ENCODE results near the gene TEX54.
"Not testable (repeated sequence)": the region's sequence is repeated elsewhere in the genome, so short reads cannot be mapped to it uniquely, and the experiment has no call there.

TEX54 gene

GRCh38 chr11:62830904-62831519, 1.6 kb downstream of the TEX54 start:
- DNase-seq, result no peak

GRCh38 chr11:62828130-62828529, 4.5 kb downstream of the TEX54 start:
- not testable (repeated sequence) for DNase-seq

DNA sequence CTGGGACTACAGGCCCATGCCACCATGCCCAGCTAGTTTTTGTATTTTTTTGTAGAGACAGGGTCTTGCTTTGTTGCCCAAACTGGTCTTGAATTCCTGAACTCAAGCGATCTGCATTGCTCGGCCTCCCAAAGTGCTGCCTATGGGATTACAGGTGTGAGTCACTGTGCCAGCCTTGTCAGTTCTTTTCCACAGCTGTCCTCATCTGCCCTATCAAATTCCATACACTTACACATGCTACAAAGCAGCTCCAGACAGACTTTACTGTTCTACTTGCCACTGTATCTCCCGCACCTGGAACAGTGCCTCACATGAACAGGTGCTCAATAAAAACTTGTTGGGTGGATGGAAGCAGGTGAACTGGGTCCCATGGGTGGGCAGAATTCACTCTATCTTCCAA, 9.0 kb downstream of the TEX54 start:
- no peak for DNase-seq

DNA sequence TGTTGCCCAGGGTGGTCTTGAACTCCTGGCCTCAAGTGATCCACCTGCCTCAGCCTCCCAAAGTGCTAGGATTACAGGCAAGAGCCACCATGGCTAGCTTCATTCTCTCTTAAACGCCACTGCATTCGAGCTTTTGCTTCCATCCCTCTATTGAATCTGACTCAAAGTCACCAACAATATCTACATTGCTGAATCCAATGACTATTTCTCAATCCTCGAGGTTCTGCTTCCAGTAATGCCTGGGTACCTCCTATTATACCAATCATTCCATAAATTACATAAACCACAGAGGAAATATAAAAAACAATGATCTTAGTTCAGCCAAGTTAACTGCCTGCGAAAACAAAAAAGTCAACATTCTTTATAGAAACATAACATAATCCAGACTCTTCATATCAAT, 15.5 kb downstream of the TEX54 start:
- no peak for DNase-seq

- DNase-seq, result no peak
Observed at GRCh38 chr11:62816557-62816956, 16.1 kb downstream of the TEX54 start.

DNA sequence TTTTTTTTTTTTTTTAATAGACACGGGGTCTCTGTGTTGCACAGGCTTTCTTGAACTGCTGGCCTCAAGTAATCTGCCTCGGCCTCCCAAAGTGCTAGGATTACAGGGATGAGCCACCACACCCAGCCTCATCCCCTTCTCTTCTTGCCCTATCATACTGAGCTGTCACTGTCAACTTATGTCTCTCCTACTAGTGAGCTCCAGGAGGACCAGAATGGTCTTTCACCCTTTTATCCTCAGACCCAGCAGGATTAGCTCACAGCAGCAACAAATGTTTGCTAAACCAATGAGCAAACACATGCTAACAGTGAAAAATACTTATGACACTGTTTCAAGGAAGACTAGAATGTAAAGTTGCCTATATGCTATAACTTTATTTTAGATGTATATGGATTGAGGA, 21.0 kb downstream of the TEX54 start:
- no peak for DNase-seq

DNA sequence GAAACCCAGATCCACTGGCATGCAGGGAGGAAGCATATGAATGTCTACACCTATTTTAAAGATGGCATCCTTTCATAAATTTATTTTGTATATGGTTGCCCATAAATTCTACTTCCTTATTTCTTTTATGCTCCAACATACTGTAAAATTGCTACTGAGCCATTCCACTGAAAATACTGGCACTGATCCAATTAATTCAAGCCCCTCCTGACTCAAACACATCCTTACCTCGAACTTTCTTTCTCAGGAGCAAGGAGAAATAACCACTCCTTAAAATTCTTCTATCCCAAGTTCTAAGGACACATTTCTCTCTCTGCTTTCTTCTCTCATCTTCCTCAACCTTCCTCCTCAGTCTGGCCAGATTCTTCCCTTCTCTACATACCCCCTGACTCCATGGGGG, 21.9 kb downstream of the TEX54 start:
- no peak for DNase-seq

DNA sequence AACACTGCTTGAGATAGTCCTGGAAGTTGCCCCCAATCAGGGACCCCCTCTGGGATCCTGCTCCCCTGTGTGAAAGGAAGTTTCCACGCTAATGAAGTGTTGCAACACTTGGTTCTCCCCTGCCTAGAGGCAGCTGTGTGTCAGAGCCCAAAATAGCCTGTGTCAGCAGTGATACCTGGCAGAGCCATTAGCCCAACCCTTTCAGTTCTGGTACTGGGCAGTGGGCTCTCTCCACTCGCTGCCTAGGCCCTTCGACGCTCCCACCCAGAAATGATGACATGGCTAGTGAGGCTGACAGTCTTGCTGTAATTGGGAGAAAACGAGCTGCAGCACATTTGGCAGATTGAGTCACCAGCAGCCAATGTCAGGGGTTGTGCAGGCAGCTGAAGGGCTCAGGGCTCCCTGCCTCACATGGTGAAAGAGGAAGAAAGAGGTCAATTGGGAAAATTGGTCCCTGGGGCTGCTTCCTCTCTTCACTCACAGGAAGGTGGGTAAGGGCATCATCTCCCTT, 26.0 kb downstream of the TEX54 start:
- peak; percentile 71 for DNase-seq

DNA sequence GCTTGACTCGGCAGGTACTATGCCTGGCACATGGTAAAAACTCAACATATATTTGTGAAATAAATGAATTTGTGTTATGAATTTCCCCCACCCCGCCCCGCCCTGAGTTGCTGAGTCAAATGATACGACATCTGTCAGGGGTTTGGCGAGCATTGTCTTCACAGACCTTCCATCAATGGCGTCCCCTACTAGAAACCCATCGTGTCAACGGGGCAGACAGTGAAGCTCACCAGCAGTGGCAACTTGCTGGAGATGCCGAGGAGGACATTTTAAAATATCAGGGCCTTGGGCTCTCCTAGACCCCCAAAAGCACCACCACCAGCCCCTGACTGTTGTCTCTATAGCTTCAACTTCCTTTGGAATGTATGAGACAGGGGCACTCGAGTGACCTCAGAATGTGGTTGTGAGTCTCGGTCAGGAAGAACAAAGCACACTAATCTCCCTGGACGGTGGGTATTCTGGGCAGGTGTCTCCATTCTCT, 26.6 kb downstream of the TEX54 start:
- DNase-seq, result no peak

DNA sequence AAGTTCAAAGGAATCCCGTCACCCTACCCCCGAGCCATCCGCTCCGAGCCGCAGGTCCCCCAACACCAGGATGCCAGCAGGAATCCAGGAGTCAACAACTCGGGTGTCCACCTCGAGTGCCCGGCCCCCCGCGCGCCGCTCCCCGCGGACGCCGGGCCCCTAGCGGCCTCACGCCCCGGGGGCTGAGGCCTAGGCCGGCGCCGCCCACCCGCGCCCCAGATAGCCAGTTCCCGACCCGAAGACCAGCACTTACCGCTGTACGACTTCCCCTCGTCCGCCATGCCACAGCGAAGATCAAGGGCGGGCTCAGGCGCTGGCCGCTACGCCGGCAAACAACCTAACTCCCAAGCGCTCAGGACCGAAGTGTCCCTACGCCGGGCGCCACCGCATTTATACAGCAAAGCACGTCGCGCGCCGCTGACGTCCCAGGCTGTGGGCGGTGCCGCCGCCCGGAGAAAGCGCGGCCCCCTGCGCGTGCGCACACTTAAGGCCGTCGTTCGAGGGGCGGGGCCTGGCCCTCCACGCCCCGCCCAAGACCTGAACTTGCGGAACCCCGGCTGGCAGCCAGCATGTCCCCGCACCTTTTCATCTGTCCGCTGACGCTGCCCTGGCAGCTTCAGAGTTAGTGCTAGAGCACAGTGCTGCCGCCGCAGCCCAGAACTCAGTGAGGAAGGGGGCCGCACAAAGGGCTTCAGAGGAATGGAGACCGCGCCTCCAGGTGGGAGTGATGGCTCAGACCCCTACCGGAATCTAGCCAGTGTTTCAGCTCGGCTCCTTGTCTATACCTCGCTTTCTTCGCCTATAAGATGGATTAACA, 27.4 kb downstream of the TEX54 start, which contains the start of gene NXF1:
TSS of gene NXF1 (minus strand) at position 365 of the 817 bp plus-strand sequence. CDS start at position 281, 84 bp downstream.
- peak; percentile 97 for DNase-seq

- DNase-seq, result no peak
Observed at GRCh38 chr11:62804310-62805075, 28.1 kb downstream of the TEX54 start.

DNA sequence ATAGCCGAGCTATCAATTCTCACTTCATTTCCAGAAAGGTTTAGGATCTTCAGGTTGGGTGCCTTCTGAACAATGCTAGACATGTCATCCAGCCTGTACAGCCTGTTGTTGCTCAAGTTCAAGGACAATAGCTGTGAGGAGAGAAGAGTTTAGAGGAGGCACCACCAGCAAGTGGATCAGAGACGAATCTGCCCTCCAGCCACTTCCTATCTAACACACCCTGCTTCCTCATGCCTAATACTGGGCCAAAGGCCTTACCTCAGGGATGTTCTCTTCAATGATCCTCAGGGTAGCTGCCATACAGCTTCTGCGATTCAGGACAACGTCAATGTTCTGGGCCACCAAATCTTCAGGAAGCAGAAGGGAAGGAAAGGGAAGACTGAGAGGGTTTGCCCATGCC, 31.6 kb downstream of the TEX54 start:
- no peak for DNase-seq

DNA sequence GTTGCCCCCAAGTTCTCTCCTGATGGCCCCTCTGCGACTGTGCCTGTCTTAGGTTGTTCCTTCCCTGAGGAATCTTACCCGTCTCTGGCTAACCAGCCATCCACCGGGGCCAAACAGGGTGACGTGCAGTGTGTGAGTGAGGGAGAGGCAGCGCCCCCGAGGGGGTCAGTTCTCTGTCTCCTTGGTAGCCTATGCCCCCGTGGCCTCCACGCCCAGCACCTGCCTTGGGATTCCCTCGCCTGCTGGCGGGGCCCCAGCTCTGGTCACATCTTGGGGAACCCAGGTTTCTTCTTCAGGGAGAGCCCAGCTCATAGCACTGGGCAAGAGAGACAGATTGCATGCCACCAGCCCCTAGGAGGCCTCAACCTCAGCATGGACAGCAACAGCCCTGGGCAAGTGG, 33.2 kb downstream of the TEX54 start:
- DNase-seq, result no peak

GRCh38 chr11:62796281-62796680, 36.4 kb downstream of the TEX54 start:
- peak; percentile 73 for DNase-seq

DNA sequence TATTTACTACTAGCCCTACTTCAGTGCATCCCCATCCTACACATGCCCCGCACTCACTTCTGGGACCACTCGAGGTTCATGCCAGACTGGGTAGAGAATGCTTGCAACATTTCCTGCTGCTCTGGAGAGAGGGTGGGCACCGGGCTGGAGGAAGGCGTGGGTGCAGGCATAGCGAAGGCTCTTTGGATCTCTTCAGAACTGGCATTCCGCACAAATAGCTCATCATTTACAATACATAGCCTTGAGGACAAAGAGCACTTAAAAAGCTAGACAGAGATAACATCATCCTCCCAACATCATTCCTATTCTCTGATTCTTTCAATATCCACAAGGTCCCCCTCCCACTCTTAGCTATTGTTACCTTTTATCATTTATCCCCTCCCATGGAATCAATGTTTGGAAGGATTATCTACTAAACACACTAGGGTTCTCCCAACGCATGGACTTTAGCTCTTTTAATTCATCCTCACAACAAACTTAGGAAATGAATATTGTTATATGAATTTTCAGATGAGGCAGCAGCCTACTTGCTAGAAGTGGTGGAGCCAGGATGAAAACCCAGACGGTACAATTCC, 38.4 kb downstream of the TEX54 start:
- peak; percentile 76 for DNase-seq

- DNase-seq, result peak; percentile 91
Observed at GRCh38 chr11:62792202-62792575, 40.5 kb downstream of the TEX54 start.

DNA sequence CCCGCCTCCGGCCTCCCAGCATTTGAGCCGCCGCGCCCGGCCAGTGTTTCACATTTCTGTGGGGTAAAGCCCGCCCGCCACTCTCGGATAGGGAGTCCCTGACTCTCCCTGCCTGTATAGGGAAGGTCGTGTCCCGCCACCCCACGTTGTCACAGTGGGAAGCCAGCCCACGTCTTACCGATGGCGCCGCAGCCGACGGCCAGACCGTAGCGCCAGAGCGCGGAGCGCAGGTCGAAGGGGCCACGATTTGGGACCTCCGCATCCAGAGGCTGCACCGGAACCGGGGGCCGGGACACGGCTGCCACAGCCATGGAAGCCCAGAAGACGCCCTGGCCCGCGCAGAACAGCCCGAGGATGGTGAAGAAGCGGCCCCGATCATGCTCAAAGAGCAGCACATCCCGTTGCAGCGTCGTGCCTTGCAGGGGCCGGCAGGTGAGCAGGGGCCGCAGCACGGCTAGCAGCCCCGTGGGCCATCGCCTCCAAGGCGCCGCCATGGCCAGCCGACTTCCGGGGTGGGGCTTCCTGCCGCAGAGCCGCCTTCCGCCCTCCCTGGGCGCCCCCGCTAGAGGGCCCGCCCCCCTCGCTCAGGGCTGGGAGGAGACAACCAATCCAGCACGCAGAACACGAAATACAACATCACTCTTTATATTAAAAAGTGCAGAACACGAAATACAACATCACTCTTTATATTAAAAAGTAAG, 41.0 kb downstream of the TEX54 start, which contains the start of gene TMEM223:
TSS of gene TMEM223 (minus strand) at position 506 of the 701 bp plus-strand sequence. CDS start at position 494, 12 bp downstream.
- DNase-seq, result peak; percentile 95

DNA sequence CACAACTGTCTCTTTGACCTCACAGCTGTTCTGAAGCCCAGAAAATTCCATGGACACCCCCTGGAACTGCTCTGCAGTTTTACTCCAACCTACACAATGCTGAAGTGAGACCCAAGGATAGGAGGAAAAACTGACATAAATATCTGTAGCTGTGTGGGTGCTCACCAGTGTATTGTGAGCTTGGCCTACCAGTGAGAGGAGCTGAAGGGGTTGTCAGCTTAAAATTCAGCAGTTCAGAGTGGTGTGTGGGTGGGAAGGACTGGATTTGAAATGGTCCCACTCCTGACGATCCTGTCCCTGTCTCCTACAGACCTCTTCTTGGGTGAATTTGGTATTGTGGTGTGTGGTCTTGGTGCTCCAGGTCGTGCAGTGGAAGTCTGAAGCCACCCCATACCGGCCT, 43.1 kb downstream of the TEX54 start:
- peak; percentile 35 for DNase-seq

DNA sequence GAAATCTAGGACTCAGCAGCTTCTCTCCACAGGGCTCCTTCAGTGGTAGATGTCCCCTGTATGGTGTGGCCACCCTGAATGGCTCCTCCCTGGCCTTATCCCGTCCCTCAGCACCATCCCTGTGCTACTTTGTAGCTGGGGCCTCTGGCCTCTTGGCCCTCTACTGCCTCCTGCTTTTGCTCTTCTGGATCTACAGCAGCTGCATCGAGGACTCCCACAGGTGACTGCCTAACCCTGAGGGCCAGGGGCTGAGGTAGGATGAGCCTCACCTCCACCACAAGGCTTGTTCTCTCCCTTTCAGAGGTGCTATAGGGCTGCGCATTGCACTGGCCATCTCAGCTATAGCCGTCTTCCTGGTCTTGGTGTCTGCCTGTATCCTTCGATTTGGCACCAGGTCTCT, 43.6 kb downstream of the TEX54 start:
- DNase-seq, result peak; percentile 56

DNA sequence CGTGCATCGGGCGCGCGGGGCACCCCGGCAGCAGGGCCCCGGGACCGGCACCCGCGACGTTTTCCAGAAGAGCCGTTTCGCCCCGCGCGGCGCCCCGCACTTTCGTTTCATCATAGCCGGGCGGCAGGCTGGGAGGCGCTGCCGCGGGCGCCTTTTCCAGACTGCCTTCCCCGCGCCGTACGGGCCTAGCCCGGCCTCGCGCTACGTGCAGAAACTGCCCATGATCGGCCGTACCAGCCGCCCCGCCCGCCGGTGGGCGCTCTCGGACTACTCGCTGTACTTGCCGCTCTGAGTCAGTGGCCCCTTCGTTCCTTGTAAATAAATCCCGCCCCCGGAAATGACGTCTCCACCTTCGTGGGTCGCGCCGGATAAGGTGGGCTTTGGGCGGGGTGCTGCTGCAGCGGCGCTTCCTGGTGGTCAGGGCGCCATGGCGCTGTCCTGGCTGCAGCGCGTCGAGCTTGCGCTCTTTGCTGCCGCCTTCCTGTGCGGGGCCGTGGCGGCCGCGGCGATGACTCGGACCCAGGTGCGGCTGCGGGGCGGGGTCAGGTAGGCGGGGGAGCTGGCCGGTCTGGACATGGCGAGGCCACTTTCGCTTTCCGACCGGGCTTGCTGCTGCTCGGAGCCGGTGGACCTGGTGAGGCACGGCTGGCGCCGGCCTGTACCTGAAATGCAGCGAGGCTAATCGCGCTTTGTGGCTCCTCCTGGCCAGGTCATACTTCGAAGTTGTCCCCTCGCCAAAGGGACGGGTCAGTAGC, 45.5 kb downstream of the TEX54 start, which contains the start of gene TMEM179B:
TSS of gene TMEM179B (plus strand) at position 398 of the 755 bp plus-strand sequence. CDS start at position 428, 30 bp downstream.
- peak; percentile 99 for DNase-seq

Data from islet precursor cell (in vitro differentiated cells).